GM12891 (cell line): Measurements from ENCODE around the gene RALGAPB.

Experiments
- DNase-seq: peaks from one replicate; pipeline ENCODE4 v3.0.0; 2011; ENCODE audit warnings: low spot score; ENCODE audit not compliant: insufficient read length
- FAIRE-seq: peaks from 2 replicates; lab custom pipeline; 2011; peaks lifted over from hg19 to GRCh38; lab: Jason Lieb, UNC
- PAX5 ChIP-seq: IDR thresholded peaks from 2 replicates; pipeline ENCODE4 v1.6.1; 2011; ENCODE audit warnings: low read length, moderate library complexity, mild to moderate bottlenecking; ENCODE audit not compliant: insufficient read depth, severe bottlenecking
- POLR2A ChIP-seq: IDR thresholded peaks from 2 replicates; pipeline ENCODE4 v1.6.1; 2011; ENCODE audit warnings: low read depth, low read length, control low read depth
- POLR2AphosphoS5 ChIP-seq: IDR thresholded peaks from 2 replicates; pipeline ENCODE4 v1.6.1; 2011; ENCODE audit warnings: low read depth, low read length, control low read depth
- POU2F2 ChIP-seq: IDR thresholded peaks from 2 replicates; pipeline ENCODE4 v1.6.1; 2011; ENCODE audit warnings: low read depth, mild to moderate bottlenecking, control low read depth, low read length, moderate library complexity
- SPI1 ChIP-seq: IDR thresholded peaks from 2 replicates; pipeline ENCODE4 v1.6.1; 2011; ENCODE audit warnings: low read depth, low read length, control low read depth
- TAF1 ChIP-seq: IDR thresholded peaks from 2 replicates; pipeline ENCODE4 v1.6.1; 2011; ENCODE audit warnings: low read depth, low read length, control low read depth

The RALGAPB gene

GRCh38 chr20:38623061-38623460 is 150.4 kb downstream of the RALGAPB start:
- TF ChIP-seq POLR2A: no peak
- TF ChIP-seq PAX5: no peak
- TF ChIP-seq POU2F2: no peak
- TF ChIP-seq POLR2AphosphoS5: no peak
- no peak for TF ChIP-seq SPI1
- no peak for TF ChIP-seq TAF1
- DNase-seq: no peak
- FAIRE-seq: no peak

GRCh38 chr20:38624084-38624483 is 151.4 kb downstream of the RALGAPB start:
- FAIRE-seq (no peak), DNase-seq (no peak)
- no peak for TF ChIP-seq POLR2A
- no peak for TF ChIP-seq POLR2AphosphoS5
- TF ChIP-seq PAX5: no peak
- TF ChIP-seq POU2F2: no peak
- no peak for TF ChIP-seq TAF1
- TF ChIP-seq SPI1: no peak

- TF ChIP-seq POU2F2 (no peak), POLR2AphosphoS5 (no peak), TAF1 (no peak), PAX5 (no peak), POLR2A (no peak), SPI1 (no peak)
- DNase-seq (no peak), FAIRE-seq (no peak)
Measured at GRCh38 chr20:38625896-38626295, 153.3 kb downstream of the RALGAPB start.

- FAIRE-seq: no peak
- DNase-seq: no peak
- no peak for TF ChIP-seq POU2F2
- no peak for TF ChIP-seq PAX5
- TF ChIP-seq POLR2AphosphoS5: no peak
- TF ChIP-seq POLR2A: no peak
- no peak for TF ChIP-seq SPI1
- no peak for TF ChIP-seq TAF1
Measured at GRCh38 chr20:38626921-38627659, 154.4 kb downstream of the RALGAPB start.
